Globus pallidus (tissue), 1 donor: ENCODE data around the gene CAPN5.
"Not testable (repeated sequence)": the region's sequence is repeated elsewhere in the genome, so short reads cannot be mapped to it uniquely, and the experiment has no call there.

Experiments
- DNase-seq: peaks from one replicate; pipeline ENCODE4 v3.0.0-alpha.2; 2015; ENCODE audit warnings: low spot score

Gene CAPN5

DNA sequence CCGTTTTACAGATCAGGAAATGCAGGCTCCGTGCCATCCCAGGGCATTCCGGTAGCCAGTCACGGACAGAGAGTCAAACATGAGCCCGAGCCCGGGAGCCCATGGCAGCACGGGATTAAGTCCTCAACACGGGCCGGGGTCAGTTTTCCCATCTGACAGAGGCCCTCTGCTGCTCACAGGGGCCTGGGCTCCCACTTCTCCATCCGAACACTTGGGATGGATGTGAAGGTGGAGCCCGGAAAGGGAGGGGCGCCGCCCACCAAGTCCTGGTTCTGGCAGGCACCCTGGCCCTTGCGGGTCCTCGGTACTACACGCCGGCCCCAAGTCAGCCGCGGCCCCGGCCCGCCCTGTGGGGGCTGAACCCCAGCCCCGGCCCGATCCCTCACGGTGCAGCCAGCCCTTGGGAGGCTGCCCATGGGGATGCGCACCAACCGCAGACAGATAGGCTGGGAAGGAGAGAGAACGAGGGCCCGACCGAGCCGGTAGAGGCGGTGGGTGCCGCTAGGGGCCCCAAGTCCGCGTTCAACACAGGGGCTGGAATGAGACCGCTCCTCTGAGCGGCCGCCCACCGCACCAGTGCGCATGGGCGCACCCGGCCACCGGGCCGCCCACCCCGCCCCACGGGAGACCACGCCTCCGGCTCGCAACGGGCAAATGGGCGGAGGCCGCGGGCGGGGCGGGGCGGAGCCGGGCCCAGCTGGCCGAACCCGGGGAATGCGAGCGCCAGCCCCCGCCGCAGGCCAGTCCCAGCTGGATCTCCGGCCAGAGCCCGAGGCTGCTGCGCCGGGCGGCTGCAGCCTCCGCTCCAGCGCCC is at the start of gene CAPN5:
Gene CAPN5, plus strand, starts transcription at position 743 of the 814 bp plus-strand sequence. CDS start 17,916 bp downstream, outside the sequence.
- peak; percentile 93 for DNase-seq

DNA sequence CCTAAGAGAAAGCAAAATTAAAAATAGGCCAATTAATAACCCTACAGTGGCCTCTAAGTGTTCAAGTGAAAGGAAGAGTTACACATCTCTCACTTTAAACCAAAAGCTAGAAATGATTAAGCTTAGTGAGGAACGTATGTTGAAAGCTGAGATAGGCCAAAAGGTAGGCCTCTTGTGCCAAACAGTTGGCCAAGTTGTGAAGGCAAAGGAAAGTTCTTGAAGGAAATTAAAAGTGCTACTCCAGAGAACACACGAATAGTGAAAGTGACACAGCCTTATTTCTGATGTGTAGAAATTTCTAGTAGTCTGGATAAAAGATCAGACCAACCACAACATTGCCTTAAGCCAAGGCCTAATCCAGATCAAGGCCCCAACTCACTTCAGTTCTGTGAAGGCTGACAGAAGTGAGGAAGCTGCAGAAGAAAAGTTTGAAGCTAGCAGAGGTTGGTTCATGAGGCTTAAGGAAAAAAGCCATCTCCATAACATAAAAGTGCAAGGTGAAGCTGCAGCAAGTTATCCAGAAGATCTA is 48.3 kb upstream of the CAPN5 start:
- DNase-seq: not testable (repeated sequence)

DNA sequence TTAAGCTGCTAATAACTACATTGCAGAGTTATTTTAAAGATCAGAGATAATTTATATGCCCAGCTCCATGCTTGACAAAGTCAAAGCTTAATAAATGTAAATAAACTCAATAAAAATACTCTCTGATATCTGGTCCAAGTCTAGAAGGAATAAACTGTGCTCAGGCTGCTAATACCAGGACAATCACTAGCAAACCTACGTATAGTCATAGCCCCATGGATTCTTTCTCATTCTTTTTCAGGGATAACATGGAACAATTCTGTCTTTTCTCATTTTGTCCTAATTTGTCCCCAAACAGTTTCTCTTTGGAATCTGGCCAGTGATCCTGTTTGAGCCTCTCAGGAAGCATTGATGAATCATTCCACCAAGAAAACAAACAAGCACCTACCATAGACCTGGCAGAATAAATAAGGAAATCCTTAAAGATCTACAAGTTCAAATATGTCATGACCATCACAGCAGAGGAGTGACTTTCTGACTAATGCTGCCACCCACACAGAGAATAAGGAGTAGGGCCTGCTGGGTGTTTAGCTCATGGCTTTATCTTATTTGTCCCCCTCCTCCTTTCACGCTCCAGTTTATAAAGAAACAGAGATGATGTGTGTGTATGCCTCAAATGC is 46.7 kb upstream of the CAPN5 start:
- DNase-seq: no peak

DNA sequence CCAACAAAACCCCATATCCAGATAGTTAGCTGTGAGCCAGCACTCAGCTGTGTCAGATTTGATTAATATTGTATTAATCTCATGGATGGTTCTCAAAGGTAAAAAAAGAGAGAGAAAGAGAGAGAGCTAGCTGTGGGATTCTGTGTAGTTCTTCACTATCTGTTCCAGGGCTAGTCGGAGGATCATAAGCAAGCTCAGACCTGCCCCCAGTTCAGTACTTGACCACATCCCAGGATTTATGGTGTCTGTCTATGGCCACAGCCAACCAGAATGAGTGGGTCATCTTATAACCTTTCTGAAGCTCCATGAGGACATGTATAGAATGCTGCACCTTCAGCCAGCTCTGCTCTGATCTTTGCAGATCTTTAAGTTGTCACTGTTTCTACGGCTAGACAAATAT is 46.0 kb upstream of the CAPN5 start:
- no peak for DNase-seq

DNA sequence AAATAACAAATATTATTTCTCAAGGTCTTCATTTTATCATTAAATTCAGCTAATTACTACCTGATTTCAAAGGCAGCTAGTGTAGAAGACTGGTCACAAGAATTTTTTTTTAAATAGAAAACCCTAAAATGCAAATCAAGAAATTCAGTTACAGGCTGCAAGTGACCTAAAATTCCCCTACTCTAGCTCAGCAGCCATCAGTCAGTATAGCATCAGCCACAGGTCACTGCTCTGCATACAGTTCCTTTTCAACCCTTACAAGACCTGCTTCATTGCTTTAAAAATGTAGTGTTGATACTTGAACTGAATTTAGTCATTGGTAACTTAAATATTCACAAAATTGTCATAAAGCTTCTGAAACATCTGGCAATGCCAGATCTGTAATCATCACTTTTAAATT is 42.0 kb upstream of the CAPN5 start:
- no peak for DNase-seq

DNA sequence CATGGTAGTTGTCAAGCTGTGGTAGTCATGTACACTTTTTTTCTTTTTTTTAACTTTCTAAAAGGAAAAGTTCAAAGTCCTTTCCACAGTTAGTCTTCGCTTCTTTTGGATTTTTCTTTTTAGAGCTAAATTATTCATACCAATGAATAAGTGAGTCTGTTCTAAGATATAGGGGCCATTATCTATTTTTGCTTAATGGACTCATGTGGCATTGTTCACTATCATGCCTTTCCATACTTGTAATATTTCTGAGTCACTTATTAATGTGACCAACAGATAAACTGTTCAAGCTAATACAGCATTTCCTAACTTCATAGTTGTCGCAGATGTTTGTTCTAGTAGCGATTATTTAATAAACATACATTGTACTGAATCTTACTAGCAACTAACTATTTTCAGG is 40.5 kb upstream of the CAPN5 start:
- DNase-seq: no peak

DNA sequence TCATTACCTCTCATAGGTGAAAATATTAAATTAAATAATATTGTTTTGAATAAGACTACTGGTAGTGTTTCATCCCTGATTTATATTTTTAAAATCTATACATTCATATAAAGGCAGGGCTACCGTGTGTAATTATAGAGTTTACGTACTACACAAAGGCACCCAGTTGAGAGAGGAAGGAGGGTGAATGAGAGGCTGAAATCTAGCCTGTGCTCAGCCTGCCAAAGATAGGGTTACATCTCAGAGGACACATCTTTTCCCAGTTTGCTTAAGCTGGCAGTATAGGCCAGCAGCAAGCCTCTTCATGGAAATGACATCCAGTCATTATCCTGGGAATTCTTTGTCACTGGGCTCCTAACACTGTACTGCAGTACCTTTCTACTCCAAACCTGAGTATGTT is 40.0 kb upstream of the CAPN5 start:
- DNase-seq: no peak

DNA sequence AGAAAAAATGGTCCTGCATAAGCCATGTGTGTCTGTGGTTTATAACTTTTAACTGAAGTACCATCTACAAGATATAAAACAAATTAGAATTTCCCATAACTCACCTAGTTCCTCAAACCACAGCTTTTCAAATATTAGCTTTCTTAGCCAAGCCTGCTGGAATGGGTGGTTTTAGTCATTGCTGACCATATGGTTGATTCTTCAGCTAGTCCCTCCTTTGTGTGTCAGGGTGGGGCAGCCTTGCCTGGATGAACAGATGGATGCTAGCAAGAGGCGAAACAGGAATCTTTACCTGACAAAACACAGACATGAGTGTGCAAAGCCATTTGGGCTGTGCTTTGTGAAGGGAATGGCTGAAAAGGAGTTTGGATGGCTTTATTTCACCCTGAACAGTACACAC is 39.5 kb upstream of the CAPN5 start:
- DNase-seq: no peak

DNA sequence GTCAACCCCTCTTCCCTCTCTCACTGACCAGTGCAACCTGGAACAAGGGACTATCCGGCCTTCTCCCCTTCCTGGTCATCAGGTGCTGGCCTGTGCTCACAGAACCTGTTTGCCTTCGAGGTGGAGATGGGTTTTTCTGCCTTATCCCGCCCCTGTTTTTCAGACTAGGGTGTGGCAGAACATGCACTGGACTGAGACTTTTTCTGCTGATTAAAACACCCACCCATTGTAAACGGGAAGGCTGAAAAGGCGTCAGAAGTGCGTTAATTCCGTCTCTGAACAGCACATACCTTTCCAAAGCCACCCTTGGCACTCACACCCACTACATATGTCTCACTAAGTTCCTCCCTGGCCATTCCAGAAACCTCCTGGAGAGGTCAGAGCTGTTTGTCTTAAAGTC is 36.9 kb upstream of the CAPN5 start:
- DNase-seq: no peak

DNA sequence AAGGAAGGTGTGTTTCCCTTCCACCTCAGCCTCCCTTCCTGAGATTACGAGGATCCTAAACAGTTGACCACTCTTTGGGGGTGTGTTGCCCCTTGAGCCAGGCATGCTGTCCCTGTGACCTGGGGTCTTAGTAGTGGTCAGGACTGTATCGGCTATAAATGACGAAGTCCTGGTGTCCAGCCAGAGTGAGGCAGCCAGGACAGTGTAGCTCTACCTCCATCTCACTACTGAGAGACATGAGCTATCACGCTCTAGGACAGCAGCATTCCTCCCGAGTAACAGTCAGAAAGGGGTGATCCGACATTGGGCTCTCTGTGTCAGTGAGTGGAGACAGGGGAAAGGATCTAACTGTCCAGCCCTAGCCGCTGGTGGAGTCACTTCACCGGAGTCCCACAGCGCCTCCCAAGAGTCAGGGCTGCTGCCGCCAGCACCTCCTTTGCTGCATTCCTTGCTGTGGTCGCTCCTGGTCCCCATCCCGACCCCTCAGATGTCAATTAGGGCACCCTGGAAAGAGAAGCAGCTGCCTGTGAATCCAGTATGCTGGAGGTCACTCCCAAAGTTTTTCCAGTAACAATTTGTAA is 35.8 kb upstream of the CAPN5 start:
- no peak for DNase-seq

DNA sequence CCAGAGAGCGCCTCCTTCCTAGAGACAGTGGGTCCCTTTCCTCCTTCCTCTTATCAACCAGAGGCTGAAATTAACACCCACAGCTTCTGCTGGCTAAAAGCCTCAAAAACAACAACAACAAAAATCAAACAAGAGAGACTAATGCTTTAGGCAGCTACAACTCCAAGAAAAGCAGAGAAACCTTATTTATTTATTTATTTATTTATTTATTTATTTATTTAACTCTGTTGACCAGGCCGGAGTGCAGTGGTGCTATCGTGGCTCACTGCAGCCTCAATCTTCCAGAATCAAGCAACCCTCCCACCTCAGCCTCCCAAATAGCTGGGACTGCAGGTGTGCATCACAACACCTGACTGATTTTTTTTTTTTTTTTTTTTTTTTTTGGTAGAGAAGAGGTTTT is 35.2 kb upstream of the CAPN5 start:
- no peak for DNase-seq

DNA sequence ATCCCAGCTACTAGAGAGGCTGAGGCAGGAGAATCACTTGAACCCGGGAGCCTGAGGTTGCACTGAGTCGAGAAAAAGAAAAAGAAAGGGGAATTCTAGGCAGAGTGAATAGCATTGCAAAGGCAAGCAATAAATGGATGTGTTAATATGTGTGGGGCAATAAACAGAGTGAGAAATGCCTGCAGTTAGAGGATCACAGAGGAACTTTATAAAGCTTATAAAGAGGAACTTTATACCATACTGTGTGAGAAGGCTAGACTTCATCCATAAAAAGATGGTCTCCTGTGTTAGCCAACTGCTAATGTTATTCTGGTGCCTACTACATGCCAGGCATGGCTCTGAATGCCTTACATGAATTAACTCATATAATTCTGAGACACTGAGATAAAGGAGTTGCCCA is 31.7 kb upstream of the CAPN5 start:
- DNase-seq: no peak

DNA sequence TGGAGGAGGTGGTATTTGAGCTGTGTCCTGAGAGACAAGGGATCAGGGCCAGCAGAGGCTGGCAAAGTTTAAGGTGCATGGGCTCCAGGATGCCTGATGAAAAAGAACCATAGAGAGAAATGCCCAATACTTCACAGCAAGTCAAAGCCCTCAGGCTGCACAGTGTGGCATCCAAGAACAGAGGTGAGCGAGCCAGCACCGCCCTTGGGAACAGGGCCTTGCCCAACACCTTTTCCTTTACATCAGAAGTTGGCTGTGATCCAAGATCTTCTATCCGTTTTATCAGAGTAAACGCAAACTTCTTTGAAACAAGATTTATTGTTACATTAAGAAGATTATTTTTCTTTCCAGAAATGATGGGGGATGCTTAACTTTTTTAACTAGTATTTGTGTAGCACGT is 31.2 kb upstream of the CAPN5 start:
- DNase-seq: no peak

DNA sequence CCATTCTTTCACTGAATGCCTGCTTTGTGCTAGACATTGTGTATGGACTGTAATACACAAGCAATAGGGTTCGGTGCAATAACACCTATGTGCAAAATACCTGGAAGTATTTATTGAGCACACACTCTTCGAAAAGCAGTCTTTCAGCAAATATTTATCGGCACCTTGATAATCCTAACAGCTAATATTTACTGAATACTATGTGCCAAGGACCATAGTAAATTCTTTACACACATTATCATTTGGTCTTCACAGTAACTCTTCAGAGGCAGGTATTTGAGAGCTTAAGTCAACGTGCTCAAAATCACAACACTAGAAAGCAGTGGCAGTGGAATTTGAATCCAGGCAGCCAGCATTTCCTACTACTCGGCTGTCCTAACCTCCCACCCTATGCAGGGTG is 30.4 kb upstream of the CAPN5 start:
- no peak for DNase-seq

DNA sequence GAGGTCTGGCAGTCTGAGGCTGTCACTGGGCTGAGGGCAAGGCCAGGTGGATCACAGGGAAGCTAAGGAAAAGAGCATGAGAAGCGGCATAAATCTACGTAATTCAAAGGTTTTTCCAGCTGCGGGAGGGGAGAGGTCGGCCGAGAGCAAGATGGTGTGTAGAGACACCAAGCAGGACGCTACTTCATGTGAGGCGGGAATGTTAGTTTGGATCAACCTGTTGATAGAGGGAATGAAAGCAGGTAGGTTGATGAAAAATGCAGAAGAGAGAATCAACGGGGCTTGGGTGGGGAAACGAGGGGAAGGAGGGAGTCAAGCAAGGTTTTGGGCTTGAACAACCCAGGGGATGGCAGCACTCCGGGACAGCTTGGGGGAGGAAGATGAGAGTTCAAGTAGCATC is 29.7 kb upstream of the CAPN5 start:
- DNase-seq: no peak

DNA sequence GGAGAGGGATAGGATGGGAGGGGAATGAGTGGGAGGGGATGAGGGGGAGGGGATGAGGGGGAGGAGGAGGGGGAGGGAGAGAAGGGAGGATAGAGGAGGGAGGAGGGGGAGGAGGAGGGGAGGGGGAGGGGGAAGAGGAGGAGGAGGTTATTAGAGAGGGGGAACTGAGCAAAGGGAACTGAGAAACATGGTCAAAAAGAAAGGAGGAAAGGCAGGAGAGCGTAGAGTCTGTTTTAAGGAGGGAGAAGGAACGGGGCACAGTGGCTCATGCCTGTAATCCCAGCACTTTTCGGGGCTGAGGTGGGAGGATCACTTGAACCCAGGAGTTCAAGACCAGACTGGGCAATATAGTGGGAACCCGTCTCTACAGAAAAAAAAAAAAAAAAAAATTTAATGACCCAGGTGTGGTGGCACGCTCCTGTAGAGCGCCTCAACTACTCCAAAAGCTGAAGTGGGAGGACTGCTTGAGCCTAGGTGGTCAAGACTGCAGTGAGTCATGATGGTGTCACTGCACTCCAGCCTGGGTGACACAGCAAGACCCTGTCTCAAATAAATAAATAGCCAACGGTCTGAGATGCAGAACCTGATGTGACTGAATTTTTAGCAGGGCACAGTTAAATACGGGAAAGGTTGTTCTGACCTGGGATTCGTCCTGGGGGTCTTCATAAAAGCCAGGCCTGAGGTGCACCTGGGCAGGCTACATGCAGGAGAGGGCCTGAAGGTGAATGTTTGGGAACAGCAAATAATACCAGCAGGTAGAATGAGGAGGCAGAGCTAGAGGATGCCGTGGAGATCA is 28.5 kb upstream of the CAPN5 start:
- DNase-seq: no peak

DNA sequence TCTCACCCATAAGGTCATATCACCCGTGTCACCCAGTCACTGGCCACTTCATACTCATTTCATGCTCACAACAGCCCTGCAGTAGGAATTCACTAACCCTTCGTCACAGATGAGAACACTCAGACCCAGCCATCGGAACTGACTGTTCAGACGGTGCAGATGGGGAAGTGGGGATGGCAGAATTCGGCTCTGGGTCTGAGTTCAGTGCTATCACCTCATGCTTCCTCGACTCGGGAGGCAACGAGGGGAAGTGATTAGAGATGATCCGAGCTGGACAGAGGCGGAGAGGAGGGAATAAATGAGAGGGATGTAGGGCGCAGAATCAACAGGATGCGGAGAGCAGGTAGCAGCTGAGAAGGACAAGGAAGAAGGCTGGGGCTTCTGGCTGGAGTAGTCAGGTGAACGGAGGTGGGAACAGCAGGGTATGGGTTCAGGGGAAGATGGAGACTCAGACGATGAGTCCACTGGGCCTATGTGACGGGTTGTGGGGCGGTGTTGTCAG is 27.9 kb upstream of the CAPN5 start:
- DNase-seq: no peak

DNA sequence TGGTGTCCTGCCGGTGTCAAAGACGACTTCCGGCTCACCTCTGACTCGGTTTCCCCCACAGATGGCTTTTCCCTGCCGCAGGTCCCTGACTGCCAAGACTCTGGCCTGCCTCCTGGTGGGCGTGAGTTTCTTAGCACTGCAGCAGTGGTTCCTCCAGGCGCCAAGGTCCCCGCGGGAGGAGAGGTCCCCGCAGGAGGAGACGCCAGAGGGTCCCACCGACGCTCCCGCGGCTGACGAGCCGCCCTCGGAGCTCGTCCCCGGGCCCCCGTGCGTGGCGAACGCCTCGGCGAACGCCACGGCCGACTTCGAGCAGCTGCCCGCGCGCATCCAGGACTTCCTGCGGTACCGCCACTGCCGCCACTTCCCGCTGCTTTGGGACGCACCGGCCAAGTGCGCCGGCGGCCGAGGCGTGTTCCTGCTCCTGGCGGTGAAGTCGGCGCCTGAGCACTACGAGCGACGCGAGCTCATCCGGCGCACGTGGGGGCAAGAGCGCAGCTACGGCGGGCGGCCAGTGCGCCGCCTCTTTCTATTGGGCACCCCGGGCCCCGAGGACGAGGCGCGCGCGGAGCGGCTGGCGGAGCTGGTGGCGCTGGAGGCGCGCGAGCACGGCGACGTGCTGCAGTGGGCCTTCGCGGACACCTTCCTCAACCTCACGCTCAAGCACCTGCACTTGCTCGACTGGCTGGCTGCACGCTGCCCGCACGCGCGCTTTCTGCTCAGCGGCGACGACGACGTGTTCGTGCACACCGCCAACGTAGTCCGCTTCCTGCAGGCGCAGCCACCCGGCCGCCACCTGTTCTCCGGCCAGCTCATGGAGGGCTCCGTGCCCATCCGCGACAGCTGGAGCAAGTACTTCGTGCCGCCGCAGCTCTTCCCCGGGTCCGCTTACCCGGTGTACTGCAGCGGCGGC is 27.0 kb upstream of the CAPN5 start:
- no peak for DNase-seq

DNA sequence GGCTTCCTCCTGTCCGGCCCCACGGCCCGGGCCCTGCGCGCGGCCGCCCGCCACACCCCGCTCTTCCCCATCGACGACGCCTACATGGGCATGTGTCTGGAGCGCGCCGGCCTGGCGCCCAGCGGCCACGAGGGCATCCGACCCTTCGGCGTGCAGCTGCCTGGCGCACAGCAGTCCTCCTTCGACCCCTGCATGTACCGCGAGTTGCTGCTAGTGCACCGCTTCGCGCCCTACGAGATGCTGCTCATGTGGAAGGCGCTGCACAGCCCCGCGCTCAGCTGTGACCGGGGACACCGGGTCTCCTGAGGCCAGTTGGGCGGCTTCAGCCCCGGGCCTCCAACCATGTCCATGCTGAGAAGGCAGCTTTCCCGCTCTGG is 26.4 kb upstream of the CAPN5 start:
- no peak for DNase-seq

DNA sequence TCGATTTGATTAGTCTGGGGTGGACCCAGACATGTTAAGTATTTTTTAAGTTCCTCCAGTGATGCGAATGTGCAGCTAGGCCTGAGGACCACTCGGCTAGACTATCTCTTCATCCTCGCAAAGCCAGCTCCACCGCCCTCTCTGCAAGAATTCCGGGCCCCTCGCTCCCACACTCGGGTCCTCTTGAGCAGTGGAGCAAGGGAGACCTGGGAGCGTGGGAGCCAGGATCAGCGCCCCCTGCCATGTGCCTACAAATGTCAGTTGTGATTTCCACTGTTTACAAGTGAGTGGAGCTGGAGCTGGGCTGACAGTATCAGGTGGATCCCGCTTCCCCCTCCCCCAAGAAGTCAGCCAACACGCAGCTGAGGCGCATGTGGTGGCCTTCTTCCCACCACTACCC is 25.9 kb upstream of the CAPN5 start:
- no peak for DNase-seq

DNA sequence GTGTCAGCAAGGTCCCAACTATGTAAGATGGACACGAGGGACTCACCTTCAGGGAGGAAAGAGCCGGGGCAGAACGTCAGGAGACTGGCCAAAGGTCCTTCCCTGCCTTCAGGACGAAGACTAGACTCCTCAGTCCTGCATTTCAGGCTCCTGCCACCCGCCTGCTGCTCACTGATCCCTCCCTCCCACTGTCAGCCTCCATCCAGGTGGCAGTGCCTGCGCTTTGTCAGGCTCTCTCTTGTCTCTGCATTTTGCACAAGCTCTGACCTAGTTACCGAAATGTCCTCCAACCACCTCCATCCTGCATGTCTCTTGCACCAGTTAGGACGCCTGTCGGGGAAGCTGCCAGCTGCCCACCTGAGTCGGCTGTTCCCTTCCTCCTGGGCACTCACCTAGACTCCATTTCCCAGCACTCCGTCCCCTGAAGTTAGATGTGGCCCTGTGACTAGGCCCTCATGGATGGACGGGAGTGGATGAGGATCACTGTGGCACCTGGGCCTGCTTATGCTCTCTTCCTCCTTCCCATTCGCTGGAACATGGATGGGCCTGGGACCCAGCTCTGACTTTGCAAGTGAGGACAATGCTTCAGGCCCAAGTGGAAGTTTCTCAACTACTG is 24.6 kb upstream of the CAPN5 start:
- no peak for DNase-seq
